ENCODE data around the gene FKBP5.

FKBP5 gene

DNA sequence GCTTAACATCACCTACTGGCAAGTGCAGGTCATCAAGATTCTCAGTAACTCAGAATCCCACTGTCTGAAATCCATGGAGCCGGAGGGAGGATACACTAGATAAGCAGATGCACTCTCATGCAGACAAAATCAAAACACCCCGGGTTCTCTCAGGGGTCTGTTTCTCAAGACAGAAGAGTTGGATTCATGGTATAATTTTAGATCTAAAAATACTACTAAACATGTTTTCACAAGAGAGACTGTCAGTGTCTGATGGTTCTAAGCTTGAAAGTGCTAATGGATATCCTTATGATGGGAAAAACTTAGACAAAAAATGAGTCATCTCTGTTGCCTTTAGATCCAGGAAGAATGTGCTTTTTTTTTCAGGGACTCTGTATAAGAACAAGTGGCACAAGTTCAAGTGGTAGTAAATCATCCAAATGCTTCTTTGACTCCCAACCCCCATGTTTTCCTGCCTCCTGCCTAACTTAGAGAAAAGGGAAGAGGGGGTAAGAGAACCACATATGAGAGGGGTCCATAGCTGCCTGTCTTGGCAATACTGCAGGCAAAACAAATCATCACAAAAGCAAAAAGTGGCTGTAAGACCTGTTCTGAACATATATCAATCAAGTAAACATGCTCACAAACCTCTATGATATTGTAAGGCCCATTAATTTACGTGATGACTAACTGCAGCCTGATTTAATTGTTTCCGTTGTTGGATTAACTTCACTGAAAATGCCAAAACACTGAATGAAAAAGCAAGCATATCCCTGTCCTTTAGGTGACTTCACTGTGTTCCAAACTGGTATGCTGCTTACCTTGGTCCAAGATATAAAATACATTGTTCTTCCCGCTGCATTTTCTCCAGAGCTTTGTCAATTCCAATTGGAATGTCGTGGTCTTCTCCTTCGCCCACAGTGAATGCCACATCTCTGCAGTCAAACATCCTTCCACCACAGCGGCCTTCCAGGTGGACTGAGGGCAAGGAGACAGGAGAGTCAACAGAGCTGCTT lies 92.0 kb downstream of the FKBP5 start:
- Histone ChIP-seq H3K4me1 (ENCODE audit: insufficient read depth, low read length, severe bottlenecking) (peaks cover 14% of the 10 kb centered on the region), H3K27me3 (ENCODE audit: insufficient read depth, low read length) (no peaks in the 10 kb centered on the region), H3K4me3 (ENCODE audit: low read depth, low read length, poor library complexity, severe bottlenecking) (no peak overlapping the region), H3K9me2 (ENCODE audit: low read depth, low read length) (no peaks in the 10 kb centered on the region), H3K27ac (ENCODE audit: low read depth, low read length, poor library complexity, severe bottlenecking) (no peak overlapping the region), H3K4me2 (ENCODE audit: low read length) (no peak overlapping the region), H3K9ac (ENCODE audit: low read length) (no peak overlapping the region), H2AFZ (ENCODE audit: low read length) (no peak overlapping the region), H3F3A (ENCODE audit: insufficient read depth, low read length) (no peaks in the 10 kb centered on the region), H4K20me1 (ENCODE audit: insufficient read depth, low read length) (no peaks in the 10 kb centered on the region), H3K9me3 (ENCODE audit: low read length) (no peaks in the 10 kb centered on the region), H3K79me2 (ENCODE audit: insufficient read depth, low read length) (no peaks in the 10 kb centered on the region), H3K36me3 (ENCODE audit: insufficient read depth, low read length) (peaks cover 70% of the 10 kb centered on the region)
- TF ChIP-seq EZH2 (IDR thresholded peaks at IDR 0.05; ENCODE audit: borderline replicate concordance, low read length): no peak
- TF ChIP-seq CTCF (IDR thresholded peaks at IDR 0.05; ENCODE audit: low read length): no peak

GRCh38 chr6:35594503-35595186 lies 94.1 kb downstream of the FKBP5 start:
- Histone ChIP-seq H3K27me3 (ENCODE audit: insufficient read depth, low read length) (no peaks in the 10 kb centered on the region), H3K4me1 (ENCODE audit: insufficient read depth, low read length, severe bottlenecking) (no peaks in the 10 kb centered on the region), H3K27ac (ENCODE audit: low read depth, low read length, poor library complexity, severe bottlenecking) (no peak overlapping the region), H2AFZ (ENCODE audit: low read length) (no peak overlapping the region), H3K4me3 (ENCODE audit: low read depth, low read length, poor library complexity, severe bottlenecking) (no peak overlapping the region), H3K4me2 (ENCODE audit: low read length) (no peak overlapping the region), H3K79me2 (ENCODE audit: insufficient read depth, low read length) (no peaks in the 10 kb centered on the region), H3K9me2 (ENCODE audit: low read depth, low read length) (no peaks in the 10 kb centered on the region), H4K20me1 (ENCODE audit: insufficient read depth, low read length) (no peaks in the 10 kb centered on the region), H3K9me3 (ENCODE audit: low read length) (no peaks in the 10 kb centered on the region), H3F3A (ENCODE audit: insufficient read depth, low read length) (no peaks in the 10 kb centered on the region), H3K36me3 (ENCODE audit: insufficient read depth, low read length) (peaks cover 86% of the 10 kb centered on the region), H3K9ac (ENCODE audit: low read length) (no peak overlapping the region)
- TF ChIP-seq EZH2 (IDR thresholded peaks at IDR 0.05; ENCODE audit: borderline replicate concordance, low read length) (no peak), CTCF (IDR thresholded peaks at IDR 0.05; ENCODE audit: low read length) (no peak)

DNA sequence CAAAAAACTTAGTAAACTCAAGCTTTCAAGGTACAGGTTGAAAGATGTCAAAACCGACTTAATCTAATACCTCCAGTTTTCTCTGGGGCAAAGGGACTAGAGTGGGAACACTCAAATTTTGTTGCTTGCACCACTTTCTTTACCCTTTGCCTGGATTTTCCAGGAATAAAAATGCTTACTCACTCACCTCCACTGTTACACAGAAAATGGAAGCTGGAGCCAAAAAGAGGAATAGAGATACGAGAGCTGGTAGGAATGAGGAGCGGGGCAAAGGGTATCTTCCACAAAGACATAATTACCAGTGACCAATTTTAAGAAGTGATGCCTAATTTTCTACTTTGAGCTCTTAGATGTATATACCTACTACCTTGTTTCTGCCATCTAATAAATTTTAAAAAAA lies 96.5 kb downstream of the FKBP5 start:
- Histone ChIP-seq H3K36me3 (ENCODE audit: insufficient read depth, low read length) (peaks cover 88% of the 10 kb centered on the region), H3K27ac (ENCODE audit: low read depth, low read length, poor library complexity, severe bottlenecking) (no peak overlapping the region), H3K4me3 (ENCODE audit: low read depth, low read length, poor library complexity, severe bottlenecking) (no peak overlapping the region), H3K9ac (ENCODE audit: low read length) (no peak overlapping the region), H3K4me2 (ENCODE audit: low read length) (no peak overlapping the region), H4K20me1 (ENCODE audit: insufficient read depth, low read length) (no peaks in the 10 kb centered on the region), H3K9me3 (ENCODE audit: low read length) (no peaks in the 10 kb centered on the region), H2AFZ (ENCODE audit: low read length) (no peak overlapping the region), H3K4me1 (ENCODE audit: insufficient read depth, low read length, severe bottlenecking) (no peaks in the 10 kb centered on the region), H3K27me3 (ENCODE audit: insufficient read depth, low read length) (no peaks in the 10 kb centered on the region), H3K79me2 (ENCODE audit: insufficient read depth, low read length) (no peaks in the 10 kb centered on the region), H3F3A (ENCODE audit: insufficient read depth, low read length) (no peaks in the 10 kb centered on the region), H3K9me2 (ENCODE audit: low read depth, low read length) (no peaks in the 10 kb centered on the region)
- no peak for TF ChIP-seq CTCF (IDR thresholded peaks at IDR 0.05; ENCODE audit: low read length)
- no peak for TF ChIP-seq EZH2 (IDR thresholded peaks at IDR 0.05; ENCODE audit: borderline replicate concordance, low read length)

Data from OCI-LY1 (cell line).